Osteoblast (primary cell): ENCODE results near the gene NPAS3. TPM values are rescaled to one million over a fixed set of nuclear protein-coding genes. Genes with fewer than 3 reads are reported as not detected.

Experiments used
- DNase-seq: peaks from one replicate; pipeline ENCODE4 v3.0.0; 2011; ENCODE audit warnings: low spot score, mixed read lengths; ENCODE audit not compliant: insufficient read length; ENCODE audit errors: missing footprints
- H2AFZ ChIP-seq: 2 replicates; pipeline ENCODE4 v1.6.0; 2011; ENCODE audit warnings: mild to moderate bottlenecking, low read length
- H3K27ac ChIP-seq: 2 replicates; pipeline ENCODE4 v1.5.1; 2011; ENCODE audit warnings: mild to moderate bottlenecking, low read depth, low read length, moderate library complexity
- H3K27me3 ChIP-seq: 2 replicates; pipeline ENCODE4 v1.6.0; 2012; ENCODE audit warnings: mild to moderate bottlenecking, control low read depth, inconsistent platforms, low read length, moderate library complexity; ENCODE audit not compliant: insufficient read depth
- H3K36me3 ChIP-seq: 2 replicates; pipeline ENCODE4 v1.5.1; 2011; ENCODE audit warnings: mild to moderate bottlenecking, low read length, control low read depth, moderate library complexity; ENCODE audit not compliant: insufficient read depth
- H3K4me1 ChIP-seq: 2 replicates; pipeline ENCODE4 v1.5.1; 2011; ENCODE audit warnings: mild to moderate bottlenecking, low read length, control low read depth, moderate library complexity; ENCODE audit not compliant: insufficient read depth
- H3K4me2 ChIP-seq: 2 replicates; pipeline ENCODE4 v1.6.0; 2011; ENCODE audit warnings: mild to moderate bottlenecking, low read length; ENCODE audit not compliant: insufficient read depth
- H3K4me3 ChIP-seq: fragments of 200-600 bp; sonication (generic); 3 replicates; pipeline ENCODE4 v1.5.1; 2012; ENCODE audit warnings: mild to moderate bottlenecking, low read length, inconsistent platforms; ENCODE audit not compliant: insufficient read depth
- H3K79me2 ChIP-seq: 2 replicates; pipeline ENCODE4 v1.6.0; 2012; ENCODE audit warnings: mild to moderate bottlenecking, low read length, control low read depth, inconsistent platforms; ENCODE audit not compliant: insufficient read depth
- H3K9me3 ChIP-seq: 2 replicates; pipeline ENCODE4 v1.5.1; 2011; ENCODE audit warnings: low read depth, low read length, control low read depth
- H4K20me1 ChIP-seq: 2 replicates; pipeline ENCODE4 v1.6.0; 2012; ENCODE audit warnings: mild to moderate bottlenecking, low read length, control low read depth; ENCODE audit not compliant: insufficient read depth
- CTCF ChIP-seq: IDR thresholded peaks from 2 replicates; pipeline ENCODE4 v1.5.1; 2011; ENCODE audit warnings: mild to moderate bottlenecking, low read depth, low read length, moderate library complexity; ENCODE audit errors: extremely low read depth
- total RNA-seq: library from RNA; depleted of rRNA; stranded (reverse); fragments of >200 nt; gene quantifications from 2 replicates; pipeline ENCODE4 v1.2.3, GENCODE V29; 2012

The NPAS3 gene
- total RNA-seq, 1 donor: 0.72 TPM

GRCh38 chr14:33569821-33570687 lies 631.4 kb downstream of the NPAS3 start:
- Histone ChIP-seq H4K20me1 (no peaks in the 10 kb centered on the region), H3K9me3 (no peaks in the 10 kb centered on the region), H3K79me2 (no peaks in the 10 kb centered on the region), H3K36me3 (no peaks in the 10 kb centered on the region), H2AFZ (no peak overlapping the region), H3K4me2 (no peak overlapping the region), H3K27me3 (no peaks in the 10 kb centered on the region), H3K4me1 (no peaks in the 10 kb centered on the region), H3K4me3 (no peak overlapping the region), H3K27ac (no peak overlapping the region)
- TF ChIP-seq CTCF: no peak
- DNase-seq: no peak

- Histone ChIP-seq H3K27ac (no peak overlapping the region), H2AFZ (no peak overlapping the region), H3K36me3 (no peaks in the 10 kb centered on the region), H3K4me2 (no peak overlapping the region), H3K79me2 (no peaks in the 10 kb centered on the region), H4K20me1 (no peaks in the 10 kb centered on the region), H3K9me3 (no peaks in the 10 kb centered on the region), H3K4me3 (no peak overlapping the region), H3K4me1 (no peaks in the 10 kb centered on the region), H3K27me3 (no peaks in the 10 kb centered on the region)
- DNase-seq: no peak
- TF ChIP-seq CTCF: no peak
Observed at GRCh38 chr14:33570694-33571310, 632.1 kb downstream of the NPAS3 start.

GRCh38 chr14:33573301-33573880 lies 634.7 kb downstream of the NPAS3 start:
- H3K4me3 ChIP-seq: no peak overlapping the region
- DNase-seq: no peak
- H2AFZ ChIP-seq: no peak overlapping the region
- H3K4me2 ChIP-seq: no peak overlapping the region
- TF ChIP-seq CTCF: no peak
- H3K9me3 ChIP-seq: no peaks in the 10 kb centered on the region
- H3K79me2 ChIP-seq: no peaks in the 10 kb centered on the region
- no peaks in the 10 kb centered on the region for H3K4me1 ChIP-seq
- H4K20me1 ChIP-seq: no peaks in the 10 kb centered on the region
- no peaks in the 10 kb centered on the region for H3K36me3 ChIP-seq
- H3K27me3 ChIP-seq: no peaks in the 10 kb centered on the region
- H3K27ac ChIP-seq: no peak overlapping the region

GRCh38 chr14:33576014-33576413 lies 637.3 kb downstream of the NPAS3 start:
- Histone ChIP-seq H3K4me3 (no peak overlapping the region), H3K9me3 (no peaks in the 10 kb centered on the region), H3K27me3 (no peaks in the 10 kb centered on the region), H3K27ac (no peak overlapping the region), H4K20me1 (no peaks in the 10 kb centered on the region), H3K4me2 (no peak overlapping the region), H3K4me1 (no peaks in the 10 kb centered on the region), H2AFZ (no peak overlapping the region), H3K79me2 (no peaks in the 10 kb centered on the region), H3K36me3 (no peaks in the 10 kb centered on the region)
- no peak for DNase-seq
- no peak for TF ChIP-seq CTCF
